Measurements from ENCODE around the gene NEK8.

The NEK8 gene

GRCh38 chr17:28749516-28750177 lies 21.1 kb downstream of the NEK8 start:
- intact Hi-C loops (cut with micrococcal nuclease): loop anchor here (1.0 kb wide), 1 partner anchor 22 kb away; no protein-coding TSS in a partner anchor
- Mint-ChIP-seq H3K36me3 (ENCODE audit: low read depth) (peaks cover 36% of the 10 kb centered on the region), H3K9me3 (no peaks in the 10 kb centered on the region), H3K27ac (no peak overlapping the region), H3K27me3 (peaks cover 6% of the 10 kb centered on the region), H3K4me3 (no peak overlapping the region), H3K4me1 (ENCODE audit: low read depth) (peaks cover 27% of the 10 kb centered on the region)

GRCh38 chr17:28750178-28751047 lies 21.8 kb downstream of the NEK8 start:
- Mint-ChIP-seq H3K27me3 (no peaks in the 10 kb centered on the region), H3K27ac (no peak overlapping the region), H3K4me3 (no peak overlapping the region), H3K4me1 (ENCODE audit: low read depth) (peaks cover 19% of the 10 kb centered on the region), H3K9me3 (no peaks in the 10 kb centered on the region), H3K36me3 (ENCODE audit: low read depth) (peaks cover 30% of the 10 kb centered on the region)
- intact Hi-C loops (cut with micrococcal nuclease): loop anchor here (1.0 kb wide), 1 partner anchor 23 kb away; no protein-coding TSS in a partner anchor

- Mint-ChIP-seq H3K9me3 (no peaks in the 10 kb centered on the region), H3K27me3 (no peaks in the 10 kb centered on the region), H3K27ac (no peak overlapping the region), H3K36me3 (ENCODE audit: low read depth) (peaks cover 35% of the 10 kb centered on the region), H3K4me3 (no peak overlapping the region), H3K4me1 (ENCODE audit: low read depth) (peaks cover 12% of the 10 kb centered on the region)
- intact Hi-C loops (cut with micrococcal nuclease): no loop called here
Measured at GRCh38 chr17:28751600-28752366, 23.2 kb downstream of the NEK8 start.

DNA sequence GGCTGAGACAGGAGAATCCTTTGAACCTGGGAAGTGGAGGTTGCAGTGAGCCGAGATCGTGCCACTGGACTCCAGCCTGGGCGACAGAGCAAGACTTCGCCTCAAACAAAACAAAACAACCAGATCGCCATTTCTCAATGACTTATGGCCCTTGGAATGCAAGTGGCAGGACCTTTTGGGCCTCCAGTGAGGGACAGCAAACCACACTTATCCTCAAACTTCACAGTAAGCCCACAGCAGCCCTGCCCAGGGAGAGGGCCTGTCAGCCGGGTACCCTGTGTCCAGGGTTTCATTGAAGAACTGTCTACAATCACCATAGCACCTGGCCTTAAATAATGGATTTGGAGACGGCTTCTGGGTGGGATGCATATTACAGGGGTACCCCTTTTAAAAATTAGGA lies 26.9 kb downstream of the NEK8 start:
- intact Hi-C loops (cut with micrococcal nuclease): no loop called here
- Mint-ChIP-seq H3K4me1 (ENCODE audit: low read depth) (peaks cover 8% of the 10 kb centered on the region), H3K9me3 (no peaks in the 10 kb centered on the region), H3K36me3 (ENCODE audit: low read depth) (peaks cover 39% of the 10 kb centered on the region), H3K27ac (no peak overlapping the region), H3K4me3 (no peak overlapping the region), H3K27me3 (no peaks in the 10 kb centered on the region)

DNA sequence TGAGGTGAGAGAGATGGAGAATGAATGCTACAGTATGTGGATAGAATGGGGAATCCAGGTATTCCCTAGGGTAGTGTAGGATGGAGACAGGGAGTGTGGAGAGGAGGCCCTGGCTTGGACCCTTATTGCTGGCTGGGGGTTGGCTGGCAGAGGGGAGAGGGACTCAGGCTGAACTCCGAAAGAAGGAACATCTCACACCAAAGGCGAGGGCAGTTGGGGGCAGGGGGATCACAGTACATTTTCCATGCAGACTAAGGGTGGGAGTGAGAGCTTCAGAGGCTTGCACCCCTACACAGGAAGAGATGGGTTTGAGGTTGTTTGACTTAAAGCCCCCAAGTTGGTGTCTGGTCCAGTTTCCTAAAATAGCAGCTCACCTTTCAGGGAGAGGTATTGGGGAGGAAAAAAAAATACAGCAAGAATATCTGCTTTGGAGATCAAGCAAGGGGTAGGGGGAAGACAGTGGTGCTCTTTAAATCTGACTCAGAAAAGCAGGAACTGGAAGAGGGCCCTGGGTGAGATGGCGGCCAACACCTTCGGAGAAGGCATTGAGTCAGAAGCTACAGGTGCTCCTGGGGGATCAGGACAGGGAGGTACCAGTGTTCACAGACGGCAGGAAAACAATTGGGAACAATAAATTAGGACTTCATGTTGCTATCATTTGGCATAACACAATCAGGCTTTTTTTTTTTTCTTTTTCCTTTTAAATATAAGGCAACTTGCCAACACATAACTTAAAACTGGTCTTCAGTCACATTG lies 27.6 kb downstream of the NEK8 start:
- Mint-ChIP-seq H3K4me1 (ENCODE audit: low read depth) (peaks cover 15% of the 10 kb centered on the region), H3K27ac (no peak overlapping the region), H3K4me3 (no peak overlapping the region), H3K9me3 (no peaks in the 10 kb centered on the region), H3K36me3 (ENCODE audit: low read depth) (peaks cover 39% of the 10 kb centered on the region), H3K27me3 (no peaks in the 10 kb centered on the region)
- intact Hi-C loops (cut with micrococcal nuclease): no loop called here

DNA sequence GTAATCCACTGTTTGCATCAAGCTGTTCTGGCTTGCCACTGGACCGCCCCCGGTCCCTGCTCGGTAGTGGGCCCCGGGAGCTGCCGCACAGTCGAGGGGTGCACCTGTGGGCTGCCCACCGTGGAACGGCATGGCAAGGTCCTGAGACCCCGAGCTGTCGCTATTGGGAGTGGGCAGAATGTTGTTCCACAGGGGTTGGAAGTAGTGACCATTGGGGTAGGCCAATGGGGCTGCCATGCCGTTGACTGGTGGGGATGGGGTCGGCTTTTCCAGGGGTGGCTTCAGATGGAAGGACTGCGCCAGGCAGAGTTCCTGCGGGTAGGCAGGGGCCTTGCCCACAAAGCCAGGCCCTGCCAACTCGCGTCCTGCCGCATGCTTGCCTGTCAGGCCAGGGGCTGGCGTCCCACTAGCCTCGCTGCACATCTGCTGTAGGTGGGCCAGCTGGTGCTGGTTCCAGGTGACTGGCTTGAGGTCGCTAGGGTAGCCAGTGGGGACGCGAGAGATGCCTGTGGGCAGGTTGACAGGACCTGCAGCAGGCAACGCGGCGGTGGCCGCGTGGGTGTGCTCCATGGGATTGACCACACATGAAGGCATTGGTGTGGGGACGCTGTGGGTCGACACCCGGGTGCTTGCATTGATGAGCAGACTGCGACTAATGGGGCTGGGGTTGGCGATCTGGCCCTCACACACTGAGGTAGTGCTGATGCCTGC lies 30.0 kb downstream of the NEK8 start:
- H3K9me3 Mint-ChIP-seq: no peaks in the 10 kb centered on the region
- no peak overlapping the region for H3K27ac Mint-ChIP-seq
- H3K4me1 Mint-ChIP-seq (ENCODE audit: low read depth): peaks cover 25% of the 10 kb centered on the region
- H3K27me3 Mint-ChIP-seq: no peaks in the 10 kb centered on the region
- no peak overlapping the region for H3K4me3 Mint-ChIP-seq
- intact Hi-C loops (cut with micrococcal nuclease): no loop called here
- H3K36me3 Mint-ChIP-seq (ENCODE audit: low read depth): peaks cover 48% of the 10 kb centered on the region

DNA sequence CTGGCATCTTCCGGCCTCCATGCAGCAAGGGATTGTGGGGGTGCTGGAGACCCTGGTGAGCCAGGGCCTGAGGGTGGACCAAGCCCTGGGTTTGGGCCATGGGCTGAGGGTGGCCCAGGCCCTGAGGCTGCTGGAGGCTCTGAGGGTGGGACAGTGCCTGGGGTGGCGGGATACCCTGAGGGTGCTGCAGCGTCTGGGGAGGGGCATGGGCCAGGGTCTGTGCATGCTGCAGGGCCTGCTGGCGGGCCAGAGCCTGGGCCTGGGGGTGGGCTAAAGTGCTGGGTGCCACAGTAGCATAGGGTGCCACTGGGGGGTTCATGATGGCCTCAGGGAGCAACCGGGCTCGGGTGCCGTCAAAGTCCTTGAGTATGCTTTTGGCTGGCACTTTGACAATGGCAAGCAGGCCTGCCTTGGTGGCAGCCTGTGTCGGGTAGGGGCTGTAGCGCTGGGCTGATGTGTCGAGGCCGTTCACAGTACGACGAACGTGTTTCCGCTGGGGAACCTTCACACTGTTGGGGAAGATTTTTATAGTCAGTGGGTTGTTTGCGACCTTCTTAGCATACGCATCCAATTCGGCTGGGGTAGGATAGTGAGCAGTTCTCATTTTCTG lies 30.8 kb downstream of the NEK8 start:
- intact Hi-C loops (cut with micrococcal nuclease): no loop called here
- peaks cover 25% of the 10 kb centered on the region for H3K4me1 Mint-ChIP-seq (ENCODE audit: low read depth)
- H3K36me3 Mint-ChIP-seq (ENCODE audit: low read depth): peaks cover 55% of the 10 kb centered on the region
- no peak overlapping the region for H3K27ac Mint-ChIP-seq
- no peaks in the 10 kb centered on the region for H3K9me3 Mint-ChIP-seq
- H3K4me3 Mint-ChIP-seq: no peak overlapping the region
- H3K27me3 Mint-ChIP-seq: no peaks in the 10 kb centered on the region

GRCh38 chr17:28760601-28761562 lies 32.3 kb downstream of the NEK8 start:
- H3K27me3 Mint-ChIP-seq: no peaks in the 10 kb centered on the region
- no peaks in the 10 kb centered on the region for H3K9me3 Mint-ChIP-seq
- H3K4me3 Mint-ChIP-seq: no peak overlapping the region
- peaks cover 25% of the 10 kb centered on the region for H3K4me1 Mint-ChIP-seq (ENCODE audit: low read depth)
- intact Hi-C loops (cut with micrococcal nuclease): loop anchor here (5.0 to 10.0 kb wide), 2 partner anchors 34 to 154 kb away; partner anchors contain the start of genes NEK8 and TLCD1
- H3K36me3 Mint-ChIP-seq (ENCODE audit: low read depth): peaks cover 61% of the 10 kb centered on the region
- no peak overlapping the region for H3K27ac Mint-ChIP-seq

GRCh38 chr17:28763137-28763799 lies 34.7 kb downstream of the NEK8 start:
- Mint-ChIP-seq H3K4me1 (ENCODE audit: low read depth) (peaks cover 19% of the 10 kb centered on the region), H3K9me3 (no peaks in the 10 kb centered on the region), H3K27ac (no peak overlapping the region), H3K36me3 (ENCODE audit: low read depth) (peaks cover 53% of the 10 kb centered on the region), H3K4me3 (no peak overlapping the region), H3K27me3 (no peaks in the 10 kb centered on the region)
- intact Hi-C loops (cut with micrococcal nuclease): loop anchor here (5.0 to 10.0 kb wide), 2 partner anchors 36 to 152 kb away; partner anchors contain the start of genes NEK8 and TLCD1

DNA sequence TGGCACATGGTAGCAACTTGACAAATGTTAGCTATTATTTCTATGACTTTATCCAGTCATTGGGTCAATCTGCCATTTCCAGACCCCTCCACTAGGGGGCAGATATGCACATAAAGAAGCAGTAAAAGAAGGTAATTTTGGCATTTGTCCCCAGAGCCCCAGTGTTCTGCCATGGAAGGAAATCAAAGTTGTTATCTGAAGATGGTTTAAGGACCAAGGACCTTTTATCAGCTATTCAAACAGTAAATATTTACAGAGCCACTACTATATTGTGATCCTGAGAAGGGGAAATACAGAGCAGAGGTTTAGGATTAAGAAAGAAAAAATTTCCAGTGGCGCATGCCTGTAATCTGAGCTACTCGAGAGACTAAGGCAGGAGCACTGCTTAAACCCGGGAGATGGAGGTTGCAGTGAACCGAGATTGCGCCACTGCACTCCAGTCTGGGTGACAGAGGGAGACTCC lies 35.2 kb downstream of the NEK8 start:
- intact Hi-C loops (cut with micrococcal nuclease): loop anchor here (5.0 to 10.0 kb wide), 2 partner anchors 37 to 151 kb away; partner anchors contain the start of genes NEK8 and TLCD1
- no peak overlapping the region for H3K4me3 Mint-ChIP-seq
- H3K36me3 Mint-ChIP-seq (ENCODE audit: low read depth): peaks cover 48% of the 10 kb centered on the region
- H3K27ac Mint-ChIP-seq: no peak overlapping the region
- H3K9me3 Mint-ChIP-seq: no peaks in the 10 kb centered on the region
- H3K27me3 Mint-ChIP-seq: no peaks in the 10 kb centered on the region
- H3K4me1 Mint-ChIP-seq (ENCODE audit: low read depth): peaks cover 19% of the 10 kb centered on the region

DNA sequence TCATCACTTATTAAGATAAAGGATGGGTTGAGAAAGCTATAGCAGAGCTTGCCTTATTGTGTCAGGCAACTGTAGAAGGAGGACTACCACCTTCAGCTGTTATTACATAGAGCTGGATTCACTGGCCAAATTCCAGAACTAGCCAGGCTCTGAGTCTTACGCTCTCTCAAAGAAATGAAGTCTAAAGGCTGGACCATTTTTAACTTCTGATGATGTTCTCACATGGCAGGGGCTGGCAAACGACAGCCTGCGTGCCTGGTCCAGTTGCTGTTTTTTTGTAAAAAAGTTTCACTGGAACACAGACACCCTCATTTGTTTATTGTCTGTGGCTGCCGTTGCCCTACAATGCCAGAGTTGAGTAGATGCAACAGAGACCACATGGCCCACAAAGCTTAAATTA lies 36.5 kb downstream of the NEK8 start:
- Mint-ChIP-seq H3K27me3 (no peaks in the 10 kb centered on the region), H3K9me3 (no peaks in the 10 kb centered on the region), H3K36me3 (ENCODE audit: low read depth) (peaks cover 36% of the 10 kb centered on the region), H3K27ac (no peak overlapping the region), H3K4me3 (no peak overlapping the region), H3K4me1 (ENCODE audit: low read depth) (peaks cover 19% of the 10 kb centered on the region)
- intact Hi-C loops (cut with micrococcal nuclease): loop anchor here (10.0 kb wide), 1 partner anchor 150 kb away; no protein-coding TSS in a partner anchor

Measured in dendritic cell treated with granulocyte-macrophage colony-stimulating factor and Interleukin-4, amounts not matched to agents 40 ng/mL and 50 ng/mL, for 4 days (primary cell).